ENCODE data around the gene CYBRD1. TPM values are rescaled to one million over a fixed set of nuclear protein-coding genes. Genes with fewer than 3 reads are reported as not detected.
A peak's percentile ranks its signal among the peaks of the same experiment; 100 is the strongest.
"Not testable (repeated sequence)": the region's sequence is repeated elsewhere in the genome, so short reads cannot be mapped to it uniquely, and the experiment has no call there.

CYBRD1 gene
- total and polyA plus RNA-seq, 8 donors: 72.8 to 116 (median 88.1) TPM

GRCh38 chr2:171492664-171493063, 29.6 kb upstream of the CYBRD1 start:
- ATAC-seq (no peak), DNase-seq (peak in 1 of 4 donors; percentile 5)
- TF ChIP-seq, protein P1, sequence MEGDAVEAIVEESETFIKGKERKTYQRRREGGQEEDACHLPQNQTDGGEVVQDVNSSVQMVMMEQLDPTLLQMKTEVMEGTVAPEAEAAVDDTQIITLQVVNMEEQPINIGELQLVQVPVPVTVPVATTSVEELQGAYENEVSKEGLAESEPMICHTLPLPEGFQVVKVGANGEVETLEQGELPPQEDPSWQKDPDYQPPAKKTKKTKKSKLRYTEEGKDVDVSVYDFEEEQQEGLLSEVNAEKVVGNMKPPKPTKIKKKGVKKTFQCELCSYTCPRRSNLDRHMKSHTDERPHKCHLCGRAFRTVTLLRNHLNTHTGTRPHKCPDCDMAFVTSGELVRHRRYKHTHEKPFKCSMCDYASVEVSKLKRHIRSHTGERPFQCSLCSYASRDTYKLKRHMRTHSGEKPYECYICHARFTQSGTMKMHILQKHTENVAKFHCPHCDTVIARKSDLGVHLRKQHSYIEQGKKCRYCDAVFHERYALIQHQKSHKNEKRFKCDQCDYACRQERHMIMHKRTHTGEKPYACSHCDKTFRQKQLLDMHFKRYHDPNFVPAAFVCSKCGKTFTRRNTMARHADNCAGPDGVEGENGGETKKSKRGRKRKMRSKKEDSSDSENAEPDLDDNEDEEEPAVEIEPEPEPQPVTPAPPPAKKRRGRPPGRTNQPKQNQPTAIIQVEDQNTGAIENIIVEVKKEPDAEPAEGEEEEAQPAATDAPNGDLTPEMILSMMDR (IDR thresholded peaks at IDR 0.05): no peak
- H3K4me1 ChIP-seq: no peaks in the 10 kb centered on the region
- intact Hi-C loops (cut with DNase I): no loop called here
- no peaks in the 10 kb centered on the region for H3K36me3 ChIP-seq
- H3K27ac ChIP-seq: no peak overlapping the region
- H3K9me3 ChIP-seq: no peaks in the 10 kb centered on the region
- H3K4me3 ChIP-seq: no peak overlapping the region
- H3K27me3 ChIP-seq: no peaks in the 10 kb centered on the region

DNA sequence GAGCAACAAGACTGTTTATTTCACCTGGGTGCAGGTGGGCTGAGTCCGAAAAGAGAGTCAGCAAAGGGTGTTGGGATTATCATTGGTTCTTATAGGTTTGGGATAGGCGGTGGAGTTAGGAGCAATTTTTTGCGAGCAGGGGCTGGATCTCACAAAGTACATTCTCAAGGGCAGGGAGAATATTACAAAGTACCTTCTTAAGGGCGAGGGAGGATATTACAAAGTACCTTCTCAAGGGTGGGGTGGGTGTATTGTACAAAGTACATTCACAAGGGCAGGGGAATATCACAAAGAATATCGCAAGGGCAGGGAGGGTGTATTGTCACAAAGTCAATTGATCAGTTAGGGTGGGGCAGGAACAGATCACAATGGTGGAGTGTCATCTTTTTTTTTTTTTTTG, 24.6 kb upstream of the CYBRD1 start:
- ATAC-seq; H3K4me1 ChIP-seq; DNase-seq; H3K27ac ChIP-seq; H3K4me3 ChIP-seq; H3K36me3 ChIP-seq; intact Hi-C loops (cut with DNase I); H3K9me3 ChIP-seq; H3K27me3 ChIP-seq: not testable (repeated sequence)

DNA sequence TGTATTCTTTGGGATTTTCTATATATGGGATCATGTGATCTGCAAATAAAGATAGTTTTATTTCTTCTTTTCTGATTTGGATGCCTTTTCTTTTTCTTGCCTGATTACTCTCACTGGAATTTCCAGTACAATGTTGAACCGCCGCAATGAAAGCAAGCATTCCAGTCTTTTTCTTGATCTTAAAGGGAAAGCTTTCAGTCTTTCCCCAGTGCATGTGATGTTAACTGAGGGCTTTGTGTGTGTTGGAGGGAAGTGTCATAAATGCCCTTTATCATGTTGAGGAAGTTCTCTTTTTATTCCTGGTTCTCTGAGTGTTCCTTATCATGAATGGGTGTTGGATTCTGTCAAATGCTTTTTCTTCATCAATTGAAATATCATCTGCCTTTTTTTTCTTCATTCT, 16.9 kb upstream of the CYBRD1 start:
- intact Hi-C loops (cut with DNase I): no loop called here
- H3K36me3 ChIP-seq: no peaks in the 10 kb centered on the region

DNA sequence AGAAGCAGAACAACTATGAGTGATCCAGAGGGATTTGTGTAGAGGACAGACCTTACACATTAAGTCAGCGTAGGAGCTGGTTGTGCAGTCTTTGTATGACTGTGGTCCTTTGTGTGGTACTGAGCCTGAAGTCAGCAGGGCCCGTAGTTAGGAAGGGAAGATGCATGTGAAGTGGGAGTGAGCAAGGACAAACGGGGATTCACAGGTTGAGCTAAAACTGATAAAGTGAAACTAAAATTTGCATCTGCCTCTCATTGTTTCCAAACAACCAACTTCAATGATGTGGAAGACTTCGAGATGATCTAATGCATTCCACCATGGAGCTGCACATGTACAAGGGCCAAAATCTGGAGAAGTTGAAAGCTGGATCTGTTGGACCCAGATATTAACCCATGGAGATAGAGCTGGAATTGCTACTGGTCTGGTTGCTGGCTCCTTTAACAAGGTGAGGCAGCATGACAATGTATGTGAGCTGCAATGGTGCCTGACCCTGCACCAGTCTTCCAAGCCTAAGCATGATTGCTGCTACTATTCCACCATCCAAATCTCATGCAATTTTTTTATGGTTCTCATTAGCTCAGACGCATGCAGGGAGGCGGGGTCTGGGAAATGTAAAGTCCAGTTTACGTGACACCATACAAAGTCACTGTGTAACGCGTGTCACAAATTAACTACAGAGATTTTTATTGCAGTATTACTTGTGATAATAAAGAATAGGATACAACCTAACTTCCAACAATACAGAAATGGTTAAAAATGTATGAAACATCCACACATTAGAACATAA, 12.1 kb upstream of the CYBRD1 start:
- Histone ChIP-seq H3K4me1 (peaks cover 0 to 4% of the 10 kb centered on the region in 2 donors), H3K4me3 (no peak overlapping the region), H3K36me3 (no peaks in the 10 kb centered on the region), H3K27ac (no peak overlapping the region), H3K9me3 (no peaks in the 10 kb centered on the region), H3K27me3 (no peaks in the 10 kb centered on the region)
- DNase-seq: no peak
- intact Hi-C loops (cut with DNase I): no loop called here
- TF ChIP-seq, protein P1 (IDR thresholded peaks at IDR 0.05): no peak
- ATAC-seq: no peak

More for the DNA sequence above, 16.9 kb upstream of the CYBRD1 start:
- Histone ChIP-seq H3K4me3 (no peak overlapping the region), H3K27ac (no peak overlapping the region), H3K4me1 (no peaks in the 10 kb centered on the region), H3K27me3 (no peaks in the 10 kb centered on the region), H3K9me3 (no peaks in the 10 kb centered on the region)
- TF ChIP-seq, protein P1 (IDR thresholded peaks at IDR 0.05): no peak
- DNase-seq: no peak
- ATAC-seq: no peak

DNA sequence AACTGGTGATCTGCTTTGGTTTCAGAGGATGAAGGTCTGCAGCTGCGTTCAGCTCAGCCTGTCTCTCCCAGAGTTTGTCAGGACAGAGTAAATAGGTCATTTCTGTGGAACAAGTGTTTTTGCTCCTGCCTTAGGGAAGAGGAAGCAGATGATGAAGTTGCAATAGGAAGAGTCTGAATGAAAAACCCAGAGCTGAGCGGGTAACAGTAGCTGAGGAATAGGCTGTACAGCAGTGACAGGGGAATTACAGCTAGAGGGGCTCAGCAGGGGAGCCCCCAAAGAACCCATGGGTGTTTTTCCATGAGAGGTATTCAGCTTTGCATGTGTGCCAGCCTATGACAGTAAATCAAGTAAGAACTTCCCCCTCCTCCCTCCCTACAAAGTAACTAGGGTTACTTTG, 10.3 kb upstream of the CYBRD1 start:
- no peak for ATAC-seq
- Histone ChIP-seq H3K4me3 (no peak overlapping the region), H3K9me3 (no peaks in the 10 kb centered on the region), H3K36me3 (no peaks in the 10 kb centered on the region), H3K4me1 (peaks cover 0 to 4% of the 10 kb centered on the region in 2 donors), H3K27ac (no peak overlapping the region), H3K27me3 (no peaks in the 10 kb centered on the region)
- TF ChIP-seq, protein P1 (IDR thresholded peaks at IDR 0.05): no peak
- intact Hi-C loops (cut with DNase I): no loop called here
- DNase-seq: no peak

Measured in left lung (tissue), 10 donors.